Liver (tissue), 9 donors: ENCODE results near the gene BLOC1S1. TPM values are rescaled to one million over a fixed set of nuclear protein-coding genes. Genes with fewer than 3 reads are reported as not detected.

ENCODE experiments used
- DNase-seq: peaks from one replicate; pipeline ENCODE4 v3.0.0-alpha.2; 2017; ENCODE audit warnings: low spot score
- H3K27ac ChIP-seq, 2 donors: one replicate each; pipeline ENCODE4 v1.7.0; 2013; ENCODE audit warnings: inconsistent platforms in 2 of 2, low read length in 2 of 2, control low read depth in 1 of 2, low read depth in 1 of 2, mild to moderate bottlenecking in 1 of 2
- H3K27me3 ChIP-seq, 4 donors: one replicate each; pipeline versions ENCODE4 v1.6.1 to v1.7.0; 2013; ENCODE audit warnings: low read length in 3 of 4, inconsistent platforms in 1 of 4, mild to moderate bottlenecking in 1 of 4, moderate library complexity in 1 of 4; ENCODE audit not compliant: control insufficient read depth in 4 of 4, insufficient read depth in 4 of 4
- H3K36me3 ChIP-seq, 4 donors: one replicate each; pipeline versions ENCODE4 v1.6.1 to v1.7.0; 2013; ENCODE audit warnings: low read length in 3 of 4, mild to moderate bottlenecking in 3 of 4, low read depth in 1 of 4, moderate library complexity in 1 of 4; ENCODE audit not compliant: control insufficient read depth in 4 of 4, insufficient read depth in 3 of 4
- H3K4me1 ChIP-seq, 4 donors: one replicate each; pipeline versions ENCODE4 v1.6.1 to v1.7.0; 2013; ENCODE audit warnings: low read length in 3 of 4, mild to moderate bottlenecking in 3 of 4, moderate library complexity in 1 of 4; ENCODE audit not compliant: control insufficient read depth in 4 of 4, insufficient read depth in 4 of 4
- H3K4me3 ChIP-seq, 3 donors: one replicate each; pipeline versions ENCODE4 v1.6.1 to v1.7.0; 2013; ENCODE audit warnings: low read length in 3 of 3, control low read depth in 1 of 3, low read depth in 1 of 3, mild to moderate bottlenecking in 1 of 3
- H3K9ac ChIP-seq, 2 donors: one replicate each; pipeline ENCODE4 v1.7.0; 2013; ENCODE audit warnings: low read length in 2 of 2, mild to moderate bottlenecking in 2 of 2, moderate library complexity in 2 of 2, control low read depth in 1 of 2, low read depth in 1 of 2
- H3K9me3 ChIP-seq, 4 donors: one replicate each; pipeline versions ENCODE4 v1.6.1 to v1.7.0; 2013; ENCODE audit warnings: low read length in 3 of 4; ENCODE audit not compliant: control insufficient read depth in 4 of 4
- EGR1 ChIP-seq, 2 donors: IDR thresholded peaks; 2 replicates each; pipeline ENCODE4 v1.6.1; 2016 to 2018; ENCODE audit warnings: antibody characterized with exemption in 2 of 2, low read depth in 2 of 2
- FOXA1 ChIP-seq: IDR thresholded peaks from 2 replicates; pipeline ENCODE4 v1.6.1; 2016; ENCODE audit warnings: antibody characterized with exemption
- FOXA2 ChIP-seq: IDR thresholded peaks from 2 replicates; pipeline ENCODE4 v1.6.1; 2016; ENCODE audit warnings: antibody characterized with exemption
- GABPA ChIP-seq, 2 donors: IDR thresholded peaks in 1 of 2; conservative IDR thresholded peaks in 1 of 2; 2 replicates each; pipeline ENCODE4 v1.6.1; 2016; ENCODE audit warnings: antibody characterized with exemption in 2 of 2, mild to moderate bottlenecking in 1 of 2, moderate library complexity in 1 of 2
- HNF4A ChIP-seq, 2 donors: conservative IDR thresholded peaks; 2 replicates each; pipeline ENCODE4 v1.6.1; 2016; ENCODE audit warnings: antibody characterized with exemption in 2 of 2, mild to moderate bottlenecking in 2 of 2
- HNF4G ChIP-seq: IDR thresholded peaks from 2 replicates; pipeline ENCODE4 v1.6.1; 2016; ENCODE audit warnings: antibody characterized with exemption
- JUND ChIP-seq, 2 donors: IDR thresholded peaks; 2 replicates each; pipeline ENCODE4 v1.6.1; 2016; ENCODE audit warnings: antibody characterized with exemption in 2 of 2
- NR2F2 ChIP-seq: IDR thresholded peaks from 2 replicates; pipeline ENCODE4 v1.6.1; 2016; ENCODE audit warnings: antibody characterized with exemption
- RAD21 ChIP-seq, 2 donors: IDR thresholded peaks; 2 replicates each; pipeline ENCODE4 v1.6.1; 2016; ENCODE audit warnings: antibody characterized with exemption in 2 of 2, mild to moderate bottlenecking in 2 of 2
- RXRA ChIP-seq, 2 donors: IDR thresholded peaks; 2 replicates each; pipeline ENCODE4 v1.6.1; 2017 to 2018; ENCODE audit warnings: antibody characterized with exemption in 2 of 2, mild to moderate bottlenecking in 1 of 2
- SP1 ChIP-seq: IDR thresholded peaks from 2 replicates; pipeline ENCODE4 v1.6.1; 2018; ENCODE audit warnings: antibody characterized with exemption, mild to moderate bottlenecking
- TAF1 ChIP-seq: conservative IDR thresholded peaks from 2 replicates; pipeline ENCODE4 v1.6.1; 2016; ENCODE audit warnings: antibody characterized with exemption, mild to moderate bottlenecking
- YY1 ChIP-seq: IDR thresholded peaks from 2 replicates; pipeline ENCODE4 v1.6.1; 2016; ENCODE audit warnings: antibody characterized with exemption, mild to moderate bottlenecking
- WGBS: extraction: QIAGEN DNeasy Blood & Tissue Kit; methylation state at CpG from one replicate; pipeline ENCODE4 v1.1.7; 2013; 5-methylcytosine and 5-hydroxymethylcytosine counted together
- polyA plus RNA-seq, 2 donors: library from polyadenylated mRNA; stranded (reverse) in 1 of 2; unstranded in 1 of 2; fragments of 200-250 nt in 1 of 2; fragments of >200 nt in 1 of 2; fragmentation: Nextera tagmentation in 1 of 2; extraction: Ambion mirVana in 1 of 2; gene quantifications; one replicate each; pipeline versions ENCODE4 v1.2.1 to v1.2.3, GENCODE V29; 2013 to 2015
- total RNA-seq, 2 donors: library from RNA; depleted of rRNA; stranded (reverse); fragments of >200 nt; gene quantifications; one replicate each; pipeline ENCODE4 v1.2.3, GENCODE V29; 2014
- TF ChIP-seq, protein P1 (sequence below): IDR thresholded peaks from 2 replicates; pipeline ENCODE4 v1.6.1; 2016; ENCODE audit warnings: antibody characterized with exemption
- TF ChIP-seq, protein P2 (sequence below): fragments of 150-350 bp; IDR thresholded peaks from 2 replicates; pipeline ENCODE4 v1.5.1; 2017; ENCODE audit warnings: improper control_type of control experiment, low read depth, low read length; ENCODE audit not compliant: missing input control
- TF ChIP-seq, protein P3 (sequence below): IDR thresholded peaks from 2 replicates; pipeline ENCODE4 v1.6.1; 2016; ENCODE audit warnings: antibody characterized with exemption
- TF ChIP-seq, protein P4 (sequence below): IDR thresholded peaks from 2 replicates; pipeline ENCODE4 v1.6.1; 2016; ENCODE audit warnings: antibody characterized with exemption
- TF ChIP-seq, protein P5 (sequence below): IDR thresholded peaks from 2 replicates; pipeline ENCODE4 v1.6.1; 2016; ENCODE audit warnings: antibody characterized with exemption, mild to moderate bottlenecking
- donor health status: healthy.
- donor health status: healthy.
- donor health status: healthy.
- donor health status: healthy.
- donor health status: healthy.

The BLOC1S1 gene
- total and polyA plus RNA-seq, 4 donors = 43.7 to 150 (median 115) TPM

DNA sequence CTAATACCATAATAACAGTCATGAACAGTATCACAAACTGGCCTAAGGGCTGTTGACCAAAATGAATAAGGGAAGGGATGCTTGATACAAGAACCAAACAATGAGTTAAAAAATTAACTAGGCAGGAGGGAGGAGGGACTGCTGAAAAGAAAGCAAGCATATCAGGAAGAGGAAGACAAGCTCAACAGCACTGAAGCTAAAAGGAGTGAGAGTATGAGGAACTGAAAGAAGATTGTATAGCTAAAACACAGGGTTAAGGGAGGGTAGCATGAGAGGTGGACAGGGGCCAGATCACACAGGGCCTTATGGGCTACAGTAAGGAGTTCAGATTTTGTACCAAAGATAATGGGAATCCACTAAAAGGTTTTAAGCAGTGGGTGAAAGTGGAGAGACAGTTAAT, 42.2 kb upstream of the BLOC1S1 start:
- peaks cover 0 to 5% (median 1%) of the 10 kb centered on the region in 4 donors for H3K4me1 ChIP-seq
- H3K27ac ChIP-seq = no peak overlapping the region
- H3K27me3 ChIP-seq = no peaks in the 10 kb centered on the region
- H3K9me3 ChIP-seq = no peaks in the 10 kb centered on the region
- no peaks in the 10 kb centered on the region for H3K36me3 ChIP-seq
- H3K9ac ChIP-seq = no peak overlapping the region
- no peak for DNase-seq
- H3K4me3 ChIP-seq = no peak overlapping the region
- TF ChIP-seq, protein P1, sequence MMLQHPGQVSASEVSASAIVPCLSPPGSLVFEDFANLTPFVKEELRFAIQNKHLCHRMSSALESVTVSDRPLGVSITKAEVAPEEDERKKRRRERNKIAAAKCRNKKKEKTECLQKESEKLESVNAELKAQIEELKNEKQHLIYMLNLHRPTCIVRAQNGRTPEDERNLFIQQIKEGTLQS = no peak
- TF ChIP-seq, protein P2, sequence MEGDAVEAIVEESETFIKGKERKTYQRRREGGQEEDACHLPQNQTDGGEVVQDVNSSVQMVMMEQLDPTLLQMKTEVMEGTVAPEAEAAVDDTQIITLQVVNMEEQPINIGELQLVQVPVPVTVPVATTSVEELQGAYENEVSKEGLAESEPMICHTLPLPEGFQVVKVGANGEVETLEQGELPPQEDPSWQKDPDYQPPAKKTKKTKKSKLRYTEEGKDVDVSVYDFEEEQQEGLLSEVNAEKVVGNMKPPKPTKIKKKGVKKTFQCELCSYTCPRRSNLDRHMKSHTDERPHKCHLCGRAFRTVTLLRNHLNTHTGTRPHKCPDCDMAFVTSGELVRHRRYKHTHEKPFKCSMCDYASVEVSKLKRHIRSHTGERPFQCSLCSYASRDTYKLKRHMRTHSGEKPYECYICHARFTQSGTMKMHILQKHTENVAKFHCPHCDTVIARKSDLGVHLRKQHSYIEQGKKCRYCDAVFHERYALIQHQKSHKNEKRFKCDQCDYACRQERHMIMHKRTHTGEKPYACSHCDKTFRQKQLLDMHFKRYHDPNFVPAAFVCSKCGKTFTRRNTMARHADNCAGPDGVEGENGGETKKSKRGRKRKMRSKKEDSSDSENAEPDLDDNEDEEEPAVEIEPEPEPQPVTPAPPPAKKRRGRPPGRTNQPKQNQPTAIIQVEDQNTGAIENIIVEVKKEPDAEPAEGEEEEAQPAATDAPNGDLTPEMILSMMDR = no peak
- TF ChIP-seq FOXA1 = no peak
- no peak for TF ChIP-seq NR2F2
- no peak for TF ChIP-seq HNF4A (conservative IDR thresholded peaks at IDR 0.05)
- TF ChIP-seq, protein P3, sequence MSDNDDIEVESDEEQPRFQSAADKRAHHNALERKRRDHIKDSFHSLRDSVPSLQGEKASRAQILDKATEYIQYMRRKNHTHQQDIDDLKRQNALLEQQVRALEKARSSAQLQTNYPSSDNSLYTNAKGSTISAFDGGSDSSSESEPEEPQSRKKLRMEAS = no peak
- no peak for TF ChIP-seq TAF1
- no peak for TF ChIP-seq JUND (IDR thresholded peaks at IDR 0.05)
- TF ChIP-seq EGR1 (IDR thresholded peaks at IDR 0.05; ENCODE audit: low read depth in 2 of 2) = no peak

DNA sequence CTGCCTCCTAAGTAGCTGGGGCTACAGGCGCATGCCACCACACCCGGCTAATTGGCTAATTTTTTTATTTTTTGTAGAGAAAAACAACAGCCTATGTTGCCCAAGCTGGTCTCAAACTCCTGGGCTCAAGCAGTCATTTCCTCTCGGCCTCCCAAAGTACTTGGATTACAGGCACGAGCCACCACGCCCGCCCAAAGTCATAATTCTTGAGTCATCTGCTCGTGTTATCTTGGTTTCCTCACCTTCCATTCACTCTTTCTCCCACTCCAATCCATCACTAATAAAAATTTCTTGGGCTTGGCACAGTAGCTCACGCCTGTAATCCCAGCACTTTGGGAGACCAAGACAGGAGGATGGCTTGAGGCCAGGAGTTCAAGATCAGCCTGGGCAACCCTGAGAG, 40.2 kb upstream of the BLOC1S1 start:
- no peak for DNase-seq
- Histone ChIP-seq H3K4me1 (peaks cover 0 to 8% (median 2%) of the 10 kb centered on the region in 4 donors), H3K9me3 (no peaks in the 10 kb centered on the region), H3K9ac (no peak overlapping the region), H3K36me3 (no peaks in the 10 kb centered on the region), H3K27ac (no peak overlapping the region), H3K4me3 (no peak overlapping the region), H3K27me3 (no peaks in the 10 kb centered on the region)
- WGBS = 84% methylated on average over 8 of the region's 8 CpGs
- TF ChIP-seq HNF4G = no peak
- TF ChIP-seq RXRA (IDR thresholded peaks at IDR 0.05) = no peak
- TF ChIP-seq FOXA1 = no peak
- TF ChIP-seq HNF4A (conservative IDR thresholded peaks at IDR 0.05) = no peak
- TF ChIP-seq, protein P2 = no peak
- TF ChIP-seq, protein P3 = no peak
- no peak for TF ChIP-seq FOXA2
- no peak for TF ChIP-seq YY1
- no peak for TF ChIP-seq GABPA (IDR thresholded peaks at IDR 0.05 in 1 of 2, conservative IDR thresholded peaks at IDR 0.05 in 1 of 2)
- no peak for TF ChIP-seq TAF1
- TF ChIP-seq EGR1 (IDR thresholded peaks at IDR 0.05; ENCODE audit: low read depth in 2 of 2) = no peak
- TF ChIP-seq, protein P1 = no peak
- no peak for TF ChIP-seq SP1
- no peak for TF ChIP-seq RAD21 (IDR thresholded peaks at IDR 0.05)
- TF ChIP-seq, protein P4, sequence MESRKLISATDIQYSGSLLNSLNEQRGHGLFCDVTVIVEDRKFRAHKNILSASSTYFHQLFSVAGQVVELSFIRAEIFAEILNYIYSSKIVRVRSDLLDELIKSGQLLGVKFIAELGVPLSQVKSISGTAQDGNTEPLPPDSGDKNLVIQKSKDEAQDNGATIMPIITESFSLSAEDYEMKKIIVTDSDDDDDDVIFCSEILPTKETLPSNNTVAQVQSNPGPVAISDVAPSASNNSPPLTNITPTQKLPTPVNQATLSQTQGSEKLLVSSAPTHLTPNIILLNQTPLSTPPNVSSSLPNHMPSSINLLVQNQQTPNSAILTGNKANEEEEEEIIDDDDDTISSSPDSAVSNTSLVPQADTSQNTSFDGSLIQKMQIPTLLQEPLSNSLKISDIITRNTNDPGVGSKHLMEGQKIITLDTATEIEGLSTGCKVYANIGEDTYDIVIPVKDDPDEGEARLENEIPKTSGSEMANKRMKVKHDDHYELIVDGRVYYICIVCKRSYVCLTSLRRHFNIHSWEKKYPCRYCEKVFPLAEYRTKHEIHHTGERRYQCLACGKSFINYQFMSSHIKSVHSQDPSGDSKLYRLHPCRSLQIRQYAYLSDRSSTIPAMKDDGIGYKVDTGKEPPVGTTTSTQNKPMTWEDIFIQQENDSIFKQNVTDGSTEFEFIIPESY = no peak
- TF ChIP-seq NR2F2 = no peak
- TF ChIP-seq, protein P5, sequence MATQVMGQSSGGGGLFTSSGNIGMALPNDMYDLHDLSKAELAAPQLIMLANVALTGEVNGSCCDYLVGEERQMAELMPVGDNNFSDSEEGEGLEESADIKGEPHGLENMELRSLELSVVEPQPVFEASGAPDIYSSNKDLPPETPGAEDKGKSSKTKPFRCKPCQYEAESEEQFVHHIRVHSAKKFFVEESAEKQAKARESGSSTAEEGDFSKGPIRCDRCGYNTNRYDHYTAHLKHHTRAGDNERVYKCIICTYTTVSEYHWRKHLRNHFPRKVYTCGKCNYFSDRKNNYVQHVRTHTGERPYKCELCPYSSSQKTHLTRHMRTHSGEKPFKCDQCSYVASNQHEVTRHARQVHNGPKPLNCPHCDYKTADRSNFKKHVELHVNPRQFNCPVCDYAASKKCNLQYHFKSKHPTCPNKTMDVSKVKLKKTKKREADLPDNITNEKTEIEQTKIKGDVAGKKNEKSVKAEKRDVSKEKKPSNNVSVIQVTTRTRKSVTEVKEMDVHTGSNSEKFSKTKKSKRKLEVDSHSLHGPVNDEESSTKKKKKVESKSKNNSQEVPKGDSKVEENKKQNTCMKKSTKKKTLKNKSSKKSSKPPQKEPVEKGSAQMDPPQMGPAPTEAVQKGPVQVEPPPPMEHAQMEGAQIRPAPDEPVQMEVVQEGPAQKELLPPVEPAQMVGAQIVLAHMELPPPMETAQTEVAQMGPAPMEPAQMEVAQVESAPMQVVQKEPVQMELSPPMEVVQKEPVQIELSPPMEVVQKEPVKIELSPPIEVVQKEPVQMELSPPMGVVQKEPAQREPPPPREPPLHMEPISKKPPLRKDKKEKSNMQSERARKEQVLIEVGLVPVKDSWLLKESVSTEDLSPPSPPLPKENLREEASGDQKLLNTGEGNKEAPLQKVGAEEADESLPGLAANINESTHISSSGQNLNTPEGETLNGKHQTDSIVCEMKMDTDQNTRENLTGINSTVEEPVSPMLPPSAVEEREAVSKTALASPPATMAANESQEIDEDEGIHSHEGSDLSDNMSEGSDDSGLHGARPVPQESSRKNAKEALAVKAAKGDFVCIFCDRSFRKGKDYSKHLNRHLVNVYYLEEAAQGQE = no peak
- no peak for TF ChIP-seq JUND (IDR thresholded peaks at IDR 0.05)
